Fibroblast of the aortic adventitia (primary cell): ENCODE measurements around the gene MAP3K1. TPM values are rescaled to one million over a fixed set of nuclear protein-coding genes. Genes with fewer than 3 reads are reported as not detected.
A peak's percentile ranks its signal among the peaks of the same experiment; 100 is the strongest.

Experiments used
- DNase-seq: peaks from one replicate; pipeline ENCODE4 v3.0.0-alpha.2; 2010; ENCODE audit warnings: low read depth
- H3K4me3 ChIP-seq: 2 replicates; pipeline ENCODE4 v1.5.1; 2011; ENCODE audit warnings: low read depth, mild to moderate bottlenecking, control low read depth, low read length, moderate library complexity
- CTCF ChIP-seq: IDR thresholded peaks from 2 replicates; pipeline ENCODE4 v1.5.1; 2011; ENCODE audit warnings: mild to moderate bottlenecking, low read length, control low read depth, inconsistent platforms; ENCODE audit not compliant: insufficient read depth
- total RNA-seq: library from RNA; depleted of rRNA; stranded (reverse); fragments of >200 nt; gene quantifications from 2 replicates; pipeline ENCODE4 v1.2.3, GENCODE V29; 2012; ENCODE audit warnings: low replicate concordance

MAP3K1 gene
- total RNA-seq, 1 donor: 5.5 TPM

- no peak for DNase-seq
- no peak for TF ChIP-seq CTCF
- H3K4me3 ChIP-seq: no peak overlapping the region
These were observed 11.5 kb upstream of the MAP3K1 start for GRCh38 chr5:56803894-56804293.

- no peak for TF ChIP-seq CTCF
- H3K4me3 ChIP-seq: no peak overlapping the region
- DNase-seq: no peak
These were observed 7.7 kb upstream of the MAP3K1 start for GRCh38 chr5:56807679-56808078.

GRCh38 chr5:56808211-56808610 is 7.1 kb upstream of the MAP3K1 start:
- no peak for TF ChIP-seq CTCF
- no peak for DNase-seq
- no peak overlapping the region for H3K4me3 ChIP-seq

- DNase-seq: no peak
- TF ChIP-seq CTCF: no peak
These were observed 4.5 kb upstream of the MAP3K1 start for GRCh38 chr5:56810826-56811225.

GRCh38 chr5:56812110-56812509 is 3.2 kb upstream of the MAP3K1 start:
- no peak for DNase-seq
- H3K4me3 ChIP-seq: no peak overlapping the region
- TF ChIP-seq CTCF: no peak

More at GRCh38 chr5:56810826-56811225, 4.5 kb upstream of the MAP3K1 start:
- H3K4me3 ChIP-seq: no peak overlapping the region

GRCh38 chr5:56813302-56813701 is 2.0 kb upstream of the MAP3K1 start:
- no peak for TF ChIP-seq CTCF
- no peak for DNase-seq
- no peak overlapping the region for H3K4me3 ChIP-seq

GRCh38 chr5:56814361-56814962 is 887 bp upstream of the MAP3K1 start:
- TF ChIP-seq CTCF: no peak
- peak; percentile 18 for DNase-seq

More at GRCh38 chr5:56814361-56814962, 887 bp upstream of the MAP3K1 start:
- H3K4me3 ChIP-seq: peak overlapping the region; percentile 72
